Cardiac septum (tissue), 1 donor: Measurements from ENCODE around the gene OR12D1. TPM values are rescaled to one million over a fixed set of nuclear protein-coding genes. Genes with fewer than 3 reads are reported as not detected.

Experiments
- DNase-seq: peaks from one replicate; pipeline ENCODE4 v3.0.0-alpha.2; 2020; ENCODE audit warnings: low spot score
- intact Hi-C: fragments of 100-400 bp; cut with DNase I; formaldehyde crosslinking; loops from one replicate; pipeline ENCODE4 v1.14.0; 2022
- total RNA-seq: library from RNA; stranded (reverse); fragmentation: NEBNext Ultra II Directional; extraction: Animal tissue kit (Norgen Biotek cat#: 25700); gene quantifications from one replicate; pipeline ENCODE4 v1.2.1, GENCODE V29; 2021
- donor health status: DM: no; HTN: no; CAD: no.

Gene OR12D1
- total RNA-seq, 1 donor from 2014 or later: not detected

DNA sequence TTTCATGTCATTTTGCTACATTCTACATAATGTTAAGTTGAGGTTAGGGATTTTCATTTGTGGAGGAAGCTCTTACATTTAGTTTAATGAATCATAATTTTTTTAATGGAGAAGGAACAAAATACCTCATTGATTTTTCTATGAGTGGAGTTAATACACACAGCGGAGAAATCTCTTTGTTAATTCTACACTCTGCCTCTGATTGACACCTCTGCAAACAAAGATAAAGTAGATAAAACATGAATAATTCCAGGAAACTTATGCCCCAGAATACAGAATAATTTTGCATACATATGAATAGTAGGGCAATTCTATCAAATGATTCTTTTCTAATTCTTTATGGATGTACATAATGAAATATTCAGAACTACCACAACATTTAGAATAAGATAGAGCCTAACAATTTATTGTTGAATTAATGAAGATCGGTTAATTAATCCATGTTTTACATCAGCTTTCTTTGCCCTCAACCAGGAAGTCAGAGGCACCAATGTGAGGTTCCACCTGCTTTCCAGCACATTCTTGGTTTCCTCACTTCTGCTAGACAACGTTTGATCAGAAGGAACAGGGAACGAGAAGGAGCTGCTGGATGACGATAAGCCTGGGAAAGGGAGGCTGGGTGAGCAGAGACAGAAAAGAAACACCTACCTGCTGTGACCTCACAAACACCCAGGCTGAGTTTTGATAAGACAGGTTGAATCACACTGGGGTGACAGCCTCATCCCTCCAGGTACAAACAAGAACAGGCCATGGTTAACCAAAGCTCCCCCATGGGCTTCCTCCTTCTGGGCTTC, 46.5 kb downstream of the OR12D1 start:
- DNase-seq: no peak
- intact Hi-C loops: no loop called here

DNA sequence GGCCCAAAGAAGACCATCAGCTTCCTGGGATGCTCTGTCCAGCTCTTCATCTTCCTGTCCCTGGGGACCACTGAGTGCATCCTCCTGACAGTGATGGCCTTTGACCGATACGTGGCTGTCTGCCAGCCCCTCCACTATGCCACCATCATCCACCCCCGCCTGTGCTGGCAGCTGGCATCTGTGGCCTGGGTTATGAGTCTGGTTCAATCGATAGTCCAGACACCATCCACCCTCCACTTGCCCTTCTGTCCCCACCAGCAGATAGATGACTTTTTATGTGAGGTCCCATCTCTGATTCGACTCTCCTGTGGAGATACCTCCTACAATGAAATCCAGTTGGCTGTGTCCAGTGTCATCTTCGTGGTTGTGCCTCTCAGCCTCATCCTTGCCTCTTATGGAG, 47.3 kb downstream of the OR12D1 start:
- no peak for DNase-seq
- intact Hi-C loops: no loop called here

DNA sequence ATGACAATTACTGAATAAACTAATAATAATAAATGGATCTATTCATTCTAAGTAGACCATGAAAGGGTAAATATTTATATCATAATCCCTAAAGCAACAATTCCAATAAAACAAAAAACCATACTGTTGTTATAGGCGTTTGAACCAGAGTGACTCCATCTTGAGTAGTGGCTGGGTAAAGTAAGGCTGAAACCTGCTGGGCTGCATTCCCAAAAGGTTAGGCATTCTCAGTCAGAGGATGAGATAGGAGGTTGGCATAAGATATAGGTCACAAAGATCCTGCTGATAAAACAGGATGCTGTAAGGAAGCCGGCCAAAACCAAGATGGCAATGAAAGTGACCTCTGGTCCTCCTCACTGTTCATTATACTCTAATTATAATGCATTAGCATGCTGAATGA, 50.6 kb downstream of the OR12D1 start:
- intact Hi-C loops: no loop called here
- no peak for DNase-seq

DNA sequence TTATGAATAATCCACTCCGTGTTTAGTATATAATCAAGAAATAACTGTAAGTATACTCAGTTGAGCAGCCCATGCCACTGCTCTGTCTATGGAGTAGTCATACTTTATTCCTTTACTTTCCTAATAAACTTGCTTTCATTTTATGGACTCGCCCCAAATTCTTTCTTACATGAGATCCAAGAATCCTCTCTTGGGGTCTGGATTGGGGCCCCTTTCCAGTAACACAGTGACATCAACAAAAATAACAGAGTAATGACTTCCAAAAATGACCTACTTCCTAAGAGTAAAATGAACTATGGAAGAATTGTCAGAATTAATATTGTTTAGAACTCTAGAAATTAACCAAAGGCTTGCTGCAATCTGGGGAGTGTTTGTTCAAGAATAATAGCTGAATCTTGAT, 51.1 kb downstream of the OR12D1 start:
- intact Hi-C loops: no loop called here
- DNase-seq: no peak

DNA sequence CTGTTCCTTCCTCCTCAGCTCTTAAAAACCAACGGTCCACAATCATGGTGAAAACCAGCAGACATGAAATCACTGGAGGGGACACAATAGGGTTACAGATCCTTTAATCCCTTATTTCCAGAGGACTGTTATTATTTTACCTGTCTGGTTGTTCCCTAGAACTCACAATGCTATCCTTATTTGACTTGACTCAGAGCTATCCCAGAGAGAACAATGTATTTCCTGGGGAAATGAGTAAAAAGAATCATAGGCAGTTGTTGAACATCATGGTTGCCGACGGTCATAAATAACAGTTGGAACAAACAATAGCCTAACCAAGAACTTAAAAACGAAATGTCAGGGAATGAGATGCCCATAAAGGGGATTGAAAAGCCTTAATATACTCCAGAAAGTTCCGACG, 51.5 kb downstream of the OR12D1 start:
- no peak for DNase-seq
- intact Hi-C loops: no loop called here

Other genes with a start within 250 kb of the OR12D1 start
- gene OR2J2, start 244.0 kb upstream of the OR12D1 start, total RNA-seq: not detected
- not detected for gene OR14J1, start 113.2 kb upstream of the OR12D1 start, total RNA-seq
- not detected for gene OR5V1, start 46.1 kb upstream of the OR12D1 start, total RNA-seq
- not detected for gene OR12D3, start 39.6 kb upstream of the OR12D1 start, total RNA-seq
- gene OR12D2, start 19.3 kb upstream of the OR12D1 start, total RNA-seq: not detected
- gene OR10C1, start 24.4 kb downstream of the OR12D1 start, total RNA-seq: not detected
- not detected for gene OR11A1, start 42.1 kb downstream of the OR12D1 start, total RNA-seq
- not detected for gene OR2H1, start 42.2 kb downstream of the OR12D1 start, total RNA-seq
- not detected for gene MAS1L, start 73.0 kb downstream of the OR12D1 start, total RNA-seq
- gene UBD, start 144.8 kb downstream of the OR12D1 start, total RNA-seq: not detected
- not detected for gene OR2H2, start 170.2 kb downstream of the OR12D1 start, total RNA-seq
- 29.5 TPM for gene GABBR1, start 218.3 kb downstream of the OR12D1 start, total RNA-seq
- gene MOG, start 242.2 kb downstream of the OR12D1 start, total RNA-seq: 2.0 TPM